Mesendoderm (in vitro differentiated cells): ENCODE data around the gene LRRC45.

ENCODE experiments used
- DNase-seq: peaks from one replicate; pipeline ENCODE4 v3.0.0; 2013
- H2AK5ac ChIP-seq: 2 replicates; pipeline ENCODE4 v1.6.1; 2013; ENCODE audit warnings: low read length, inconsistent platforms
- H2BK120ac ChIP-seq: 2 replicates; pipeline ENCODE4 v1.6.1; 2013; ENCODE audit warnings: low read depth, mild to moderate bottlenecking, low read length, moderate library complexity, mixed read lengths
- H2BK15ac ChIP-seq: replicated peaks from 2 replicates; pipeline ENCODE4 v1.6.1; 2013; ENCODE audit warnings: low read depth, mild to moderate bottlenecking, moderate library complexity
- H2BK5ac ChIP-seq: 2 replicates; pipeline ENCODE4 v1.6.1; 2013; ENCODE audit warnings: low read length, inconsistent platforms
- H3K18ac ChIP-seq: 2 replicates; pipeline ENCODE4 v1.6.1; 2013; ENCODE audit warnings: mild to moderate bottlenecking, low read length, mixed read lengths
- H3K23ac ChIP-seq: one replicate; pipeline ENCODE4 v1.6.1; 2013; ENCODE audit warnings: low read length
- H3K27ac ChIP-seq: 2 replicates; pipeline ENCODE4 v1.5.1; 2013; ENCODE audit warnings: low read depth, mild to moderate bottlenecking, inconsistent platforms, low read length, moderate library complexity
- H3K27me3 ChIP-seq: 2 replicates; pipeline ENCODE4 v1.6.1; 2013; ENCODE audit warnings: low read length, control low read depth, mild to moderate bottlenecking, inconsistent platforms; ENCODE audit not compliant: insufficient read depth, poor library complexity
- H3K36me3 ChIP-seq: 2 replicates; pipeline ENCODE4 v1.6.1; 2013; ENCODE audit warnings: low read length, inconsistent platforms; ENCODE audit not compliant: control insufficient read depth, insufficient read depth
- H3K4ac ChIP-seq: one replicate; pipeline ENCODE4 v1.6.1; 2013; ENCODE audit warnings: low read depth, mild to moderate bottlenecking, low read length, moderate library complexity
- H3K4me1 ChIP-seq: 2 replicates; pipeline ENCODE4 v1.6.1; 2013; ENCODE audit warnings: low read depth, low read length, inconsistent platforms; ENCODE audit not compliant: control insufficient read depth
- H3K4me2 ChIP-seq: 2 replicates; pipeline ENCODE4 v1.6.1; 2013; ENCODE audit warnings: low read length
- H3K4me3 ChIP-seq: 2 replicates; pipeline ENCODE4 v1.5.1; 2013; ENCODE audit warnings: mild to moderate bottlenecking, low read length
- H3K56ac ChIP-seq: one replicate; pipeline ENCODE4 v1.6.1; 2013; ENCODE audit warnings: low read length
- H3K79me1 ChIP-seq: 2 replicates; pipeline ENCODE4 v1.6.1; 2013; ENCODE audit warnings: low read length, inconsistent platforms
- H3K79me2 ChIP-seq: 2 replicates; pipeline ENCODE4 v1.6.1; 2013; ENCODE audit warnings: mild to moderate bottlenecking, low read length; ENCODE audit not compliant: control insufficient read depth, insufficient read depth
- H3K9ac ChIP-seq: 2 replicates; pipeline ENCODE4 v1.6.1; 2013; ENCODE audit warnings: low read length, inconsistent platforms
- H4K5ac ChIP-seq: one replicate; pipeline ENCODE4 v1.6.1; 2013; ENCODE audit warnings: low read length
- H4K8ac ChIP-seq: one replicate; pipeline ENCODE4 v1.6.1; 2013; ENCODE audit warnings: low read depth, mild to moderate bottlenecking, control low read depth, low read length, moderate library complexity
- WGBS: extraction: QIAGEN DNeasy Blood & Tissue Kit; methylation state at CpG from one replicate; pipeline ENCODE4 v1.1.7; 2013; ENCODE audit warnings: low lambda C conversion rate, missing lambda C conversion rate; ENCODE audit not compliant: insufficient coverage; ENCODE audit errors: extremely low coverage; 5-methylcytosine and 5-hydroxymethylcytosine counted together

Gene LRRC45

DNA sequence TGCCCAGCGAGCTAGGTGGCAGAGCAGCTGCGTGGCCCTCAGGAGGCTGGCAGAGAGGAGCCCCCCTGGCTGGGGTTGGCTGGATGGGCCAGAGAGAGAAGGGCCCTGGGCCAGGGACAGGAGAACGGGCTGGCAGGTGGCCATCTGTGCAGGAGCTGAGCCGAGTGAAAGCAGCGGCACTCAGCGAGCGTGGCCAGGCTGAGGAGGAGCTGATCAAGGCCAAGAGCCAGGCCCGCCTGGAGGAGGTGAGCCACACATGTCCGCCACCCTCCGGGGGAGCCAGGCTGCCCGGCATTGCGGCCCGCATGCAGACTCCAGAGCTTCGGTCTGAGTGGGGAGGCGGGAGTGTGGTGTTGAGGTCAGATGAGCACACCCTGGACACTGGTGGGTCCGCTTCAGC lies 6.3 kb downstream of the LRRC45 start:
- no peak overlapping the region for H2BK5ac ChIP-seq
- no peak overlapping the region for H3K27ac ChIP-seq
- H3K4me2 ChIP-seq, result no peak overlapping the region
- H2AK5ac ChIP-seq, result no peak overlapping the region
- H3K27me3 ChIP-seq, result no peaks in the 10 kb centered on the region
- no peak overlapping the region for H2BK120ac ChIP-seq
- no peak overlapping the region for H3K4ac ChIP-seq
- no CpG with 5 or more reads among the region's 16 CpGs for WGBS
- H3K4me3 ChIP-seq, result no peak overlapping the region
- H3K56ac ChIP-seq, result no peak overlapping the region
- no peak overlapping the region for H2BK15ac ChIP-seq
- H4K8ac ChIP-seq, result no peak overlapping the region
- no peak overlapping the region for H3K23ac ChIP-seq
- no peak overlapping the region for H3K9ac ChIP-seq
- DNase-seq, result no peak
- H4K5ac ChIP-seq, result no peak overlapping the region
- H3K79me2 ChIP-seq, result no peaks in the 10 kb centered on the region
- no peaks in the 10 kb centered on the region for H3K4me1 ChIP-seq
- H3K36me3 ChIP-seq, result no peaks in the 10 kb centered on the region
- H3K79me1 ChIP-seq, result no peaks in the 10 kb centered on the region
- H3K18ac ChIP-seq, result no peak overlapping the region

DNA sequence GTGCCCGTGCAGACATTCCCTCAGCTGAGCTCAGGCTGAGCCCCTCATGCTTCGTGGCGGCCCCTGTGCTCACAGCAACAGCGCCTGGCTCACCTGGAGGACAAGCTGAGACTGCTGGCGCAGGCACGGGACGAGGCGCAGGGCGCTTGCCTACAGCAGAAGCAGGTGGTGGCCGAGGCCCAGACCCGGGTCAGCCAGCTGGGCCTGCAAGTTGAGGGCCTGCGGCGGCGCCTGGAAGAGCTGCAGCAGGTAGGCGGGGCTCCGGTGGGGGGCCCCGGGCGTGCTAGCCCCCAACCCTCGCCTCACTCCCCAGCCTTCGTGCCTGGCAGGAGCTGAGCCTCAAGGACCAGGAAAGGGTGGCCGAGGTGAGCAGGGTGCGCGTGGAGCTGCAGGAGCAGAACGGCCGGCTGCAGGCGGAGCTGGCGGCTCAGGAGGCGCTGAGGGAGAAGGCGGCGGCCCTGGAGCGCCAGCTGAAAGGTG lies 6.9 kb downstream of the LRRC45 start:
- Histone ChIP-seq H3K36me3 (no peaks in the 10 kb centered on the region), H3K79me2 (no peaks in the 10 kb centered on the region), H3K4me3 (no peak overlapping the region), H4K8ac (no peak overlapping the region), H3K4me2 (no peak overlapping the region), H3K79me1 (no peaks in the 10 kb centered on the region), H3K9ac (no peak overlapping the region), H2BK15ac (no peak overlapping the region), H3K4me1 (no peaks in the 10 kb centered on the region), H3K27me3 (no peaks in the 10 kb centered on the region), H3K56ac (no peak overlapping the region), H3K27ac (no peak overlapping the region), H2AK5ac (no peak overlapping the region), H3K4ac (no peak overlapping the region), H4K5ac (no peak overlapping the region), H2BK5ac (no peak overlapping the region), H3K18ac (no peak overlapping the region), H3K23ac (no peak overlapping the region), H2BK120ac (no peak overlapping the region)
- no CpG with 5 or more reads among the region's 31 CpGs for WGBS
- no peak for DNase-seq

DNA sequence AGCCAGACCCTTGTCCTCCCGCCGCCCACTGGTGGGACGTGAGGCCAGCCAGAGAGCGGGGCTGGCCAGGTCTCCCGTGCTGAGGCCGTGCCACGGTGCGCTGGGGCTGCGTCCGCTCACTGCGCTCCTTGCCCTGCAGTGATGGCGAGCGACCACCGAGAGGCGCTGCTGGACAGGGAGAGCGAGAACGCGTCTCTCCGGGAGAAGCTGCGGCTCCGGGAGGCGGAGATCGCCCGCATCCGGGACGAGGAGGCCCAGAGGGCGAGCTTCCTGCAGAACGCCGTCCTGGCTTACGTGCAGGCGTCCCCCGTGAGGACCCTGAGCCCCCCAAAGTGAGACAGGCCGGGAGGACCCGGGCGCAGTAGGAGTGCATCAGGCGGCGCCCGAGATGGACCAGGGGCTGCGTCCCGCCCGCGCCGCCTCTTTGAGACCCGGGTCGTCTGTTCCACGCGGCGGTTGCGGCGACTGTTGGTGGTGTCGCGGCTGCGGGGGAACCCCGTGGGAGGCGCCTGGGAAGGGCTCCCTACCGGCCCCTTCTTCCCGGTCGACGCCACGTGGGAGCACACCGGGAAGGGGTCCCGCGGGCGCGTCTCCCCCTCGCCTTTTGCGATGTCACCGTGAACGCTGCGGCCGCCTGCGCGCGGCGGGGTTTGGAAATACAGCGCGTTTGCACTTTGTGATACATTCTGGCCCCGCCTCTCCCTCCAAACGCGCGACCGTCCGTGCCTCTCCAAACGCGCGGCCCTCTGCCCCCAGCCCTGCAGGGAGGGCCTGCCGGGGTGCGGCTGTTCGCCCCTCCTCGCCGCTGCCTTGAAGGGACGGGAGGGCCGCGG lies 7.6 kb downstream of the LRRC45 start:
- Histone ChIP-seq H3K23ac (peak overlapping the region; percentile 99), H4K8ac (no peak overlapping the region), H2BK5ac (no peak overlapping the region), H2BK15ac (no peak overlapping the region), H3K79me1 (no peaks in the 10 kb centered on the region), H3K79me2 (no peaks in the 10 kb centered on the region), H3K56ac (peak overlapping the region; percentile 84), H2AK5ac (no peak overlapping the region), H3K9ac (peak overlapping the region; percentile 74), H3K18ac (peak overlapping the region; percentile 40), H3K36me3 (no peaks in the 10 kb centered on the region), H3K4me2 (peak overlapping the region; percentile 52), H2BK120ac (no peak overlapping the region), H3K27me3 (no peaks in the 10 kb centered on the region), H3K27ac (peak overlapping the region; percentile 22), H3K4me3 (peak overlapping the region; percentile 37), H3K4me1 (no peaks in the 10 kb centered on the region), H4K5ac (no peak overlapping the region), H3K4ac (no peak overlapping the region)
- DNase-seq, result peak; percentile 83
- WGBS, result no CpG with 5 or more reads among the region's 94 CpGs

DNA sequence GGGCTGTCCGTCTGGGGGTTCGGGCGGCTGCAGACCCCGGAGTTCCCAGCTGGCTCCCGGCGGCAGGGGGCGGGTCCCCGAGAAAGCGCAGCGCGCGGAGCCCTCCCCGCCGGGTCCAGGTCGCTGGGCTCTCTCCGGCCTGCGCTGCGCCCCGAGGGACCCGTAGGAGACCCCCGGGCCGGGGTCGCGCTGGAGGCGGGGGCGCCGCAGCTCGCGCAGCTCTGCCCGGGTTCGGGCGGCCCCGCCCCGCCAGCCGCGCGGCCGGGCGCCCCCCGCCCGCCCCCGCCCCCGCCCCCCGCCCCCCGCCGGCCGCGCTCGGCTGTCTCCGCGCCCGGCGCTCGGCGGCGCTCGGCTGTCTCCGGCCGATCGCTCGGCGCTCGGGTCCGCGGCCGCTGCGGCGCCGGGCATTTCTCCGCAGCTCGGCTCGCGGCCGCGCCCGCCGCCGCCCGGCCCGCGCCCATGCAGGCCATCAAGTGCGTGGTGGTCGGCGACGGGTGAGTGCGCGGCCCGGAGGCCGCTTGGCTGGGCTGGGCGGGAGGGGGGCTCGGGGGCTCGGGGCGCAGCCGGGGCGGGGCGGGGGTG lies 8.3 kb downstream of the LRRC45 start, which contains the start of gene RAC3:
RAC3 (plus strand) TSS at position 376 of the 582 bp plus-strand sequence; CDS start at position 460, 84 bp downstream.
- peak within 1 kb of the TSS; percentile 99 for H3K23ac ChIP-seq
- peak within 1 kb of the TSS; percentile 70 for H3K4me2 ChIP-seq
- no peaks in the 10 kb centered on the region for H3K36me3 ChIP-seq
- H2BK15ac ChIP-seq, result no peak within 1 kb of the TSS
- H3K79me1 ChIP-seq, result no peaks in the 10 kb centered on the region
- peak within 1 kb of the TSS; percentile 60 for H3K4me3 ChIP-seq
- H3K27me3 ChIP-seq, result no peaks in the 10 kb centered on the region
- peak within 1 kb of the TSS; percentile 40 for H3K18ac ChIP-seq
- WGBS, result no CpG with 5 or more reads among the region's 96 CpGs
- peak within 1 kb of the TSS; percentile 92 for H3K9ac ChIP-seq
- H2AK5ac ChIP-seq, result peak within 1 kb of the TSS; percentile 11
- no peak within 1 kb of the TSS for H3K4ac ChIP-seq
- H3K4me1 ChIP-seq, result no peaks in the 10 kb centered on the region
- H4K8ac ChIP-seq, result no peak within 1 kb of the TSS
- no peak within 1 kb of the TSS for H2BK5ac ChIP-seq
- H3K79me2 ChIP-seq, result no peaks in the 10 kb centered on the region
- H3K27ac ChIP-seq, result peak within 1 kb of the TSS; percentile 22
- no peak within 1 kb of the TSS for H2BK120ac ChIP-seq
- peak within 1 kb of the TSS; percentile 96 for H3K56ac ChIP-seq
- no peak within 1 kb of the TSS for H4K5ac ChIP-seq
- DNase-seq, result peak; percentile 60

DNA sequence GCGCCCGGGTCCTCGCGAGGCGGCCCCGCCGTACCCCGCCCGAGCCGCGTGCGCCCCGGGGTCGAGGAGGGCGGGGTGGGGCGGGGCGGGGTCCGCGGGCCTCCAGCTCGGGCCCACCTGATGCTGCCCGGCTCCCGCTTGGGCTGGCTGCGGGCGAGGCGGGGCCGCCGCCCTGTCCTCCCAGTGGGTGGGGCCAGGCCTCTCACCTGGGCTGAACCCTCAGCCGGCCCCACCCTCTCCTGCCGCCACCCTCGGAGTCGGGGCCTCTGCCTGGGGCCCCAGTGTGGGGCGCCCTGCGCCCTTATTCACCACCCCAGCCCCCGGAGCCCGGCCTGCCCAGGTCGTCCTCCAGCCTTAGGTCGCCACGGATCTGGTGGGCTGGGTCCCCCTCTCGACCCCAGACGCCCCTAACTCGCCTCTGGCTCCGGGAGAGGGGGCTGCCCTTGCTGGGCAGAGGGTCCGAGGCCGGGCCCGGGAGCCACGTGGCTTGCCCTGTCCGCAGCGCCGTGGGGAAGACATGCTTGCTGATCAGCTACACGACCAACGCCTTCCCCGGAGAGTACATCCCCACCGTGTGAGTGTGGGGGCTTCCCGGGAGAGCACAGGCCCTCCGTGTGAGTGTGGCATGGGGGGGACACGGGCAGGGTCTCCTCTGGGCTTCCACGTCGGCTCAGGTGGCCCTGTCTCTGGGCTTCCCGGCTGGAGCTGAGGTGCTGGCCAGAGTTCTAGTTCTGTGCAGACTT lies 9.0 kb downstream of the LRRC45 start:
- no peak overlapping the region for H3K4ac ChIP-seq
- peak overlapping the region; percentile 24 for H3K18ac ChIP-seq
- no peak overlapping the region for H4K5ac ChIP-seq
- no peak overlapping the region for H3K27ac ChIP-seq
- no peak overlapping the region for H2BK5ac ChIP-seq
- peak overlapping the region; percentile 96 for H3K56ac ChIP-seq
- peak overlapping the region; percentile 60 for H3K4me3 ChIP-seq
- H3K4me1 ChIP-seq, result no peaks in the 10 kb centered on the region
- H2BK15ac ChIP-seq, result no peak overlapping the region
- H3K79me2 ChIP-seq, result no peaks in the 10 kb centered on the region
- peak overlapping the region; percentile 11 for H2AK5ac ChIP-seq
- H3K79me1 ChIP-seq, result no peaks in the 10 kb centered on the region
- WGBS, result no CpG with 5 or more reads among the region's 59 CpGs
- DNase-seq, result peak; percentile 53
- H2BK120ac ChIP-seq, result no peak overlapping the region
- H3K36me3 ChIP-seq, result no peaks in the 10 kb centered on the region
- no peaks in the 10 kb centered on the region for H3K27me3 ChIP-seq
- H4K8ac ChIP-seq, result no peak overlapping the region
- H3K23ac ChIP-seq, result peak overlapping the region; percentile 97
- peak overlapping the region; percentile 70 for H3K4me2 ChIP-seq
- H3K9ac ChIP-seq, result peak overlapping the region; percentile 92
